HCT116 (cell line): Measurements from ENCODE around the gene SCAI.

ENCODE experiments used
- POLR2A ChIP-seq: IDR thresholded peaks from 2 replicates; pipeline ENCODE4 v1.7.0; 2011; ENCODE audit warnings: borderline replicate concordance; ENCODE audit not compliant: insufficient read depth, insufficient read length; ENCODE audit errors: extremely low read depth
- POLR2AphosphoS5 ChIP-seq: IDR thresholded peaks from 2 replicates; pipeline ENCODE4 v1.6.1; 2011; ENCODE audit warnings: mild to moderate bottlenecking, low read depth, low read length, moderate library complexity
- SP1 ChIP-seq: IDR thresholded peaks from 2 replicates; pipeline ENCODE4 v1.6.1; 2012; ENCODE audit warnings: low read depth
- TF ChIP-seq, protein P1 (sequence below), 3 experiments: fragments of 200-600 bp in 1 of 3; sonication (generic) in 1 of 3; IDR thresholded peaks in 2 of 3; conservative IDR thresholded peaks in 1 of 3; 2 replicates each; pipeline ENCODE4 v1.5.1; 2012 to 2017; ENCODE audit warnings: low read depth in 2 of 3, low read length in 2 of 3, antibody characterized with exemption in 1 of 3, borderline replicate concordance in 1 of 3, control low read depth in 1 of 3, mild to moderate bottlenecking in 1 of 3, mixed read lengths in 1 of 3, mixed run types in 1 of 3, moderate library complexity in 1 of 3; ENCODE audit not compliant: insufficient read depth in 1 of 3
- TF ChIP-seq, protein P2 (sequence below): IDR thresholded peaks from 2 replicates; pipeline ENCODE4 v1.6.1; 2011; ENCODE audit warnings: mild to moderate bottlenecking, low read length, moderate library complexity; ENCODE audit not compliant: insufficient replicate concordance; ENCODE audit errors: extremely low read depth

DNA sequence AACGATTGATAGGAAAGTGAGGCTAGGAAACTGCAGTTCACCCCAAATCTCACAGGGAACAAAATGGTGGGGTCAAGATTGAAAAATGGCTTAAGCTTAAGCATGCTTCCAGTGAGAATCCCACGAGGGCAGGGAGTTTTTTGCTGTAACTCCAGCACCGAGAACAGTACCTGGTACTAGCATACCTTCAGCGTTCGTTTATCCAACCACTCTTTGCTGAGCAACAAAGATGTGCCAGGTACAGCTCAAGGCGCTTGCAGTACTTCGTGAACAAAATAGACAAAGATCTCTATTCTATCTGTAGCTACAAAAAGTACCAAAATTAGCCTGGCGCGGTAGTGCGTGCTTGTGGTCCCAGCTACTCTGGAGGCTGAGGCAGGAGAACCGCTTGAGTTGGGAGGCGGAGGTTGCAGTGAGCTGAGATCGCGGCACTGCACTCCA, 47.1 kb upstream of the SCAI start:
- TF ChIP-seq, protein P1, sequence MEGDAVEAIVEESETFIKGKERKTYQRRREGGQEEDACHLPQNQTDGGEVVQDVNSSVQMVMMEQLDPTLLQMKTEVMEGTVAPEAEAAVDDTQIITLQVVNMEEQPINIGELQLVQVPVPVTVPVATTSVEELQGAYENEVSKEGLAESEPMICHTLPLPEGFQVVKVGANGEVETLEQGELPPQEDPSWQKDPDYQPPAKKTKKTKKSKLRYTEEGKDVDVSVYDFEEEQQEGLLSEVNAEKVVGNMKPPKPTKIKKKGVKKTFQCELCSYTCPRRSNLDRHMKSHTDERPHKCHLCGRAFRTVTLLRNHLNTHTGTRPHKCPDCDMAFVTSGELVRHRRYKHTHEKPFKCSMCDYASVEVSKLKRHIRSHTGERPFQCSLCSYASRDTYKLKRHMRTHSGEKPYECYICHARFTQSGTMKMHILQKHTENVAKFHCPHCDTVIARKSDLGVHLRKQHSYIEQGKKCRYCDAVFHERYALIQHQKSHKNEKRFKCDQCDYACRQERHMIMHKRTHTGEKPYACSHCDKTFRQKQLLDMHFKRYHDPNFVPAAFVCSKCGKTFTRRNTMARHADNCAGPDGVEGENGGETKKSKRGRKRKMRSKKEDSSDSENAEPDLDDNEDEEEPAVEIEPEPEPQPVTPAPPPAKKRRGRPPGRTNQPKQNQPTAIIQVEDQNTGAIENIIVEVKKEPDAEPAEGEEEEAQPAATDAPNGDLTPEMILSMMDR (IDR thresholded peaks at IDR 0.05 in 2 of 3, conservative IDR thresholded peaks at IDR 0.05 in 1 of 3; ENCODE audit: borderline replicate concordance in 1 of 3, insufficient read depth in 1 of 3, low read depth in 2 of 3, low read length in 2 of 3), result no peak
- TF ChIP-seq POLR2AphosphoS5 (no peak), SP1 (no peak), POLR2A (no peak)
- TF ChIP-seq, protein P2, sequence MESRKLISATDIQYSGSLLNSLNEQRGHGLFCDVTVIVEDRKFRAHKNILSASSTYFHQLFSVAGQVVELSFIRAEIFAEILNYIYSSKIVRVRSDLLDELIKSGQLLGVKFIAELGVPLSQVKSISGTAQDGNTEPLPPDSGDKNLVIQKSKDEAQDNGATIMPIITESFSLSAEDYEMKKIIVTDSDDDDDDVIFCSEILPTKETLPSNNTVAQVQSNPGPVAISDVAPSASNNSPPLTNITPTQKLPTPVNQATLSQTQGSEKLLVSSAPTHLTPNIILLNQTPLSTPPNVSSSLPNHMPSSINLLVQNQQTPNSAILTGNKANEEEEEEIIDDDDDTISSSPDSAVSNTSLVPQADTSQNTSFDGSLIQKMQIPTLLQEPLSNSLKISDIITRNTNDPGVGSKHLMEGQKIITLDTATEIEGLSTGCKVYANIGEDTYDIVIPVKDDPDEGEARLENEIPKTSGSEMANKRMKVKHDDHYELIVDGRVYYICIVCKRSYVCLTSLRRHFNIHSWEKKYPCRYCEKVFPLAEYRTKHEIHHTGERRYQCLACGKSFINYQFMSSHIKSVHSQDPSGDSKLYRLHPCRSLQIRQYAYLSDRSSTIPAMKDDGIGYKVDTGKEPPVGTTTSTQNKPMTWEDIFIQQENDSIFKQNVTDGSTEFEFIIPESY, result no peak
